HG02623 (cell line): ENCODE data around the gene KEL.

ENCODE experiments used
- ATAC-seq: cut with Tn5 transposase; IDR thresholded peaks from one replicate; pipeline ENCODE4 v1.9.1; 2021; ENCODE audit warnings: moderate library complexity; ENCODE audit not compliant: unreplicated experiment

KEL gene

DNA sequence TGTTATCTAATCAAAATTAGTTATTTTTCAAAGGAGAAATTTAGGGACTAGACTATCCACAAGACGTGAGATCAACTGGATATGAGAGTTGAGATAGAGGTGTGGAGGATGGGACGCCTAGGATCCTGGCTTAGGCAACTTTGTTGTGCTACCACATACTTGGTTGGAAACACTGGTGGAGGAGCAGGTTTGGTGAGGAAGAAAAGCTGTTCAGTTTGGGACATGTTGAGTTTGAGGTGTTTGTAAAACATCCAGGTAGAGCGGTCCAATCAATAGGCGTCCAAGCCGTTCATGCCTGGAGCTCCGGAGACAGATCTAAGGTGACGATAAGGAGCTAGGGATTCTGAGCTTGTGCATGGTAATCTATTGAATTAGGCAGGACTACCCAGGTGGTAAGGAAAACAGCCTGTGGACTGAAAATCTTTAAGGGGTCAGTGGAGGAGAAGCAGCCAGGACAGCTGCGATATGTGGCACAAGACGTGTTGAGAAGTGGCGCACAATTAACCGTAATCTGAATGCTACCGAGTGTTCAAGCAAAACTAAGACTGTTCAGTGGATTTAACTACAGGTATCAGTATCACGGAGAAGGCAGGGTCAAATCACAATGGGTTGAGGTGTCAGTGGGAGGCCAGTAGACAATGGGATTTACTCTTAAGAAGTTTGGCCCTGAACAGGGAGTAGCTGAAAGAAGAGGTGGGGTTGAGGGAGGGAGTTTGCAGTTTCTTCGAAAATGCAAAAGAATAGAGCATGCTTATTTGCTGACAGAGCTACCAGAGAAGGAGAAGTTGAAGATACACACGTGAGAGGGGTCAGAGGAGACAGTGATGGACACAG is 60.5 kb downstream of the KEL start:
- ATAC-seq = no peak

DNA sequence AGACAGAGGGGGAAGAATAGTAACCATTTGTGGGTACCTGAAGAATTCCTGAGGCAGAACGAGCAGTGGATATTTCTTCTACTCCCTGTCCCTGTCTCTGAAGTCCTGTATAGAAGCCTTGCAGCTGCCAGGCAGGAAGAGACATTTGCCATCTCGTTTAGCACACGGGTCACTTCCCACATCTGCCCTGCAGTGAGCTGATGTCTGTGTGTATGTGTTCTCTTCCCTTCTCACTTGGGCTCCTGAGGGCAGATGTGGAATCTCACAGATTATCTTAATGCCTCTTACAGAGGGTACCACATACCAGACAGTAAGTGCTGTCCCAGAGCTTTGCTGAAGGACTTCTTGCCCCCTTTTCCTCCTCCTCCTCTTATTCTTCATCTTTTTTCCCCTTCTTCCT is 62.5 kb downstream of the KEL start:
- no peak for ATAC-seq

DNA sequence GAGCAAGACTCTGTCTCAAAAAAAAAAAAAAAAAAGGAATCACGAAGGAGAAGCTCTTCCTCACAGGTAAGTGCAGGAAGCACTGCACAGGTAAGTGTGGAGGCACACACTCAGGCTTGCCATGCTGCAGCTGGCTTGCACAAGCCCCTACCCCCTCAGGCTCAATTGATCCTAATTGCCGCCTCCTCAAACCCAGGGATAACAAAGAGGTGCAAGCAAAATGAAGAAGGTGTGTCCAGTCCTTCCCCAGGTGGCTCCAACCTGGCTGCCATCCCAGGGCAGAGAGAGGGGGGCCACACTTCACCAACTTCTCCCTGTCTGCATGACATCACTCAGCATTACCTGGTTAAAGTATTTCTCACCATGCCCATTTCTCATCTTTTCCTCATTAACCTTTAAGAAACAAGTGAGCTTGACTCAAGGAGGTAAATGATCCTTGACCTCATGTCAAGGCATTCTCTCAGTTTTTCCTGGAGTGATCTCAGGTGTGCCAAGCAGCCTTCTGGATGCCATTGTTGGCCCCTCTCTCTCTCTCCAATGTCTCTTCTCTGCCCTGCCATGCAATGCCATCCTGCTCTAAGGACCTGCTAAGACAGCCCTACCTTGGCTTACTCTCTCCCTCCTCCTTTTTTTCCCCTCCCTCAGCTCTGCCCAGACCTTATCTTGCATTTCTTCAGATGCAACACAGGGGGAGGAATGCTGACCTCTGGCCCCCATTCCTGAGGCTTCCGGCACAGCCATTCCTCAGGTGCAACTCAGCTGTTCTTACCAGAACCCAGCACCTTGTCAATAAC is 63.6 kb downstream of the KEL start:
- no peak for ATAC-seq

DNA sequence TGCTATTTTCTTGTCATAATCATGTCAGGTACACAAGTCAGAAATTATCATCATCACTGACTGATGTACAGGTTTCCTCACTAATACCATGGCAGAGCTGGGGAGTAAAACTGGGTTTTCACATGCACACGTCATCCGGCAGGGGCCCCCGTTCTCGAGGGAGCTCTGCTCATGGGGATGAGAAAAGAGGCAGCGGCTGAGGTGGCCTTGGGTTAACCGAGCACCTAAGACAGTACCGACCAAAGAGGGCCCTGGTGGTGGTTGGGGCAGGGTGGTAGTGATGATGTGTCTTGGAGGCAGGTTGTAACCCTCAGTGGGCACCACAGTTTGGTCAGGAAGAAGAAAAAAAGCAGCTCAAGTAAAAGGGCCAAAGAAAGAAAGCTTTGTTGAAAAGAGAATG is 64.5 kb downstream of the KEL start:
- ATAC-seq = no peak

DNA sequence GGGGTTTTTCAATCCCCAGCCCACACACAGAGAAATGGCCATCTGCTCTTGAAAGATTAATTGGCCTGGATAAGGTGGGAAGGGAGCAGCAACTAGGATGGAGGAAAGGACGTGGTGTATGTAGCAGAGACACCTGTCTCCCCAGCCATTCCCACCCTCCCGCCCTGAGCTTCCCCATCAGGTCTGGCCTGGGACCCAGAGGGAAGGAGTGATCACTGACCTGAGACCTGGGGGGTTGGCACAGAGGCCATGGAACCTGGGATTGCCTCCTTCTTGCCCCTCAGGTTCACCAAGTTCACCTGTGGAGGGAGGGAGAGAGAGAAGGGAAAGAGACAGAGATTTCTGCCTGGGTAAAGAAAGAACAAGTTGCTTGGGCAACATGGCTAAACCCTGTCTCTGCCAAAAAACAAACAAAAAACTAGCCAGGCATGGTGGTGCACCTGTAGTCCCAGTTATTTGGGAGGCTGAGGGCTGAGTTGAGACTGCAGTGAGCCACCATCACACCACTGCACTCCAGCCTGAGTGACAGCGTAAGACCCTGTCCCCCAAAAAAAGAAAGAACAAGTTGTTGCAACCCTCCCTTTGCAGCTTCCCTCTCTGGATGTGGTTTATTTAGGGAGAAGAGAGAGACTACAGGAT is 65.3 kb downstream of the KEL start:
- ATAC-seq = no peak

DNA sequence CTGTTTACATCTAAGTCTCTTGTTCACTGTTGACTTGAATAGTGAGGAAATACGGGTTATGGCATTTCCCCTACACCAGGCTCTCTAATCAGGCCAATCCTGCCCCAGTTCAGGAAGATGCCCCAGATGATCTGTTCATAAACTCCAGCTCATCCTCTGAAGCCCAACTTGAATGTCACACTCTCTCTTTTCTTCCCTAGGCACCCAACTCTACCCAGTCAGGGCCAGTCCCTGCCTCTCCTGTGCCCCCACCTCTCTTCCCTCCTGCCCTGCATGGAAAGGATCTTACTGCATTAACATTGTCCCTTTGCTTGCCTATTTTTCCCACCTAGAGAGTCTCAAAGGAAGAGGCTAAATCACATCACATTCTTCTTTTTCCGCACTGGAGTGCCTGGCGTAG is 66.0 kb downstream of the KEL start:
- no peak for ATAC-seq

DNA sequence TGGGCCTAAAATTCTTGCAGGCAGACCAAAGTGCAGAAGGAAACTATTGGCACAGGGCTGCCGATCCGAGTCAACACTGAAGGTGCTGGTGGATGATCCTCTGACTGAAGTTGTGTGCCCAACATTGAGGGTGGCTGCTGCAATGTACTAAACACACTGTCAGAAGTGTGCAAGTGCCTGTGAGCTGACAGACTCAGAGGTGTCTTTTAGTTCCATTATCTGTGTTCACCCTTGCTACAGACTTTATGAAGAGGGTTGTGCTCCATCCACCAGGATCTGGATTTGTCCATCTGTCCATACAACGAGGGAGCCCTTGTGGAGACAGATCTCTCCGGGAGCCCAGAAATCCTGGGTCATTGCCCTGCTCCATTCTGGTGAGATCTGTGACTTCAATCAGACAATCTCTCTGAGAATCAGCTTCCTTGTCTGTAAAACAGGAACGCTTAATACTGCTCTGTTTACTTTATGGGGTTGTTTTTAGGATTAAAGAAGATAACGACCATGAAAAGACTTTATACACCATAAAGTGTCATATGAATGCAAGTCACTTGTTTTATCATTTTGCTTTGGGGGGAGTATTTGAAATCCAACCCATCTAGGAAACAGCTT is 67.1 kb downstream of the KEL start:
- no peak for ATAC-seq

DNA sequence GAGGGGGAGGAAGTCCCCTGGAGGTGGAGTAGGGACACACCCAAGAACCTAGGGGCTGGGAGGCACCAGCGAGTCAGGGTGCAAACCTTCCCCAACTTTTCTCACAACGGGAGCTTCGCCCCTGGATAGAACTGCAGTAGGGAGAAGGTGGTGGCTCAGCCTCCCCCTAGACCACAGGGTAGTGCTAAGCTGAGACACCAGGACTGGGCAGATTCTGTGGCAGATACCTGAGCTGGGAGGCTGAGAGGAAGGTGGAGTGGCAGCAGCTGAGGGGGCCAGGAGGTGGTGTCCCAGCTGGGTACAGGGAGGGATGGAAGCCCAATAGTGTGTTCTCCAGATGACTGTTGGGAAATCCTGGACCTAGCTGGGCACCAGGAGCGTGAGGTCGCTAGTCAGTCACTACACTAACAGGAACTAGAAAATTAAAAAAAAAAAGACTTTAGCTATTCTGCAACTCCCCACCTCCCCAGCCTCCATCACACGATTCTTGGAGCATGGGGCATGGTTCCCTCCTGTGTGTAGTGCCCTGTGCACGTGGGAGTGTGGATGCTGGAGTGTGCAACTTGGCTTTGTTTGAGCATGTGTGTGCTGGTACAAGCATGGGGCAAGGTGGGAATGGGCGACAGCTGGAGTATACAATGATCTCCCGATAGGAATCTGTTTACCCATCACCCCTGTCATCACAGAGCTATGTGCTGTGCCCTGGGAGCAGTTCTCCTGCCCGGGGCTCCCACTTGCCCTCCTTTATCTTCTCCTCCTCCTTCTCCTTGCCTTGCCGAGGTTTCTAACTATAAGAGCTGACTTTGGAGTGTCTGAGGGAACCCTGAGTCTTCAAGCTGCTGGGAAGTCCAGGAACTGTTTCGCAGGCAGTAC is 67.8 kb downstream of the KEL start:
- ATAC-seq = no peak

DNA sequence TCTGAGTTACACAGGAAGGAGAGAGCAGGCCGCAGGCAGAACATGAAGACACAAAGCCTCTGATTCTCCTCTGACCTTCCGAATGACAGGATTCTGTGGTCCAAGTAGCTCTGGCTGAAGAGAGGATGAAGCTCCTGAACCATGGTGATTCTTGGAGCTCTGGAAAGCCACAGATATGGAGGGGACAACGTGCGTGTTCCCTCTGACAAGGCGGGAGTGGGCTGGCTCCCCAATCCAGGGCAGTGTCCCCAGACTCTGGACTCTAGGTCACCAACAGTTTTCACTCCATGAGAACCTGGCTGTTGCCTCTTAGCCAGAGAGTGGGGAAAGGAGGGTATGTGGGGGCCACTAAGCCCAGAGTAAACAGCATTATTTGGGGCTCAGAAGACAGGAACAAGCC is 69.2 kb downstream of the KEL start:
- ATAC-seq = no peak

DNA sequence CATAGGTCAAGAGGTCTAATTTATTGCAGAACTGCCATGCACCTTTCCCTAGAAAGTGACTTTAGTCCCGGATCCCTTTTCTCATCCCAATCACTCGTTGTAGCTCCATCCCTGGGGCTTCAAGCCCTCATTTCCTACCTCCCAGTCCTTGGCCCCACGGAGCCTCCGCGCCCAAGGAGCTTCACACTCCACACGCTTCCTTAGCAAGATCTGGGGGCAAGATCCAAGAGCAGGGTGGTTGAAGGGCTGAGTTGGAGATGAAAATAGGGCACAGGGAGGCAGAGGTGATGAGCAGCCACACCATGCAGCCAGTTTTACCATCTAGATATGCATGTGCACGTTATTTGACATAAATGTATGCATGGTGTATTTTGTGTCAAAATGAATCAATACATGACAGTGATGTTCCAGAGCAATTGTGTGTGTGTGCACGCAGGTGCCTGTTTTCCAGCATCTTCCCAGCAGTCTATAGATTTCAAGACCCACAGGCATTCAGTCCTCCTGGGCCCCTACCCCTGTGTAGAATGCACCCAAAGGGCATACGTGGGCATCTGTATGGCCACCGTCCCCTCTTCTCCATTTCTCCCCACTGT is 70.6 kb downstream of the KEL start:
- no peak for ATAC-seq
